ENCODE measurements around the gene CFHR4.
"Not testable (repeated sequence)": the region's sequence is repeated elsewhere in the genome, so short reads cannot be mapped to it uniquely, and the experiment has no call there.

CFHR4 gene

DNA sequence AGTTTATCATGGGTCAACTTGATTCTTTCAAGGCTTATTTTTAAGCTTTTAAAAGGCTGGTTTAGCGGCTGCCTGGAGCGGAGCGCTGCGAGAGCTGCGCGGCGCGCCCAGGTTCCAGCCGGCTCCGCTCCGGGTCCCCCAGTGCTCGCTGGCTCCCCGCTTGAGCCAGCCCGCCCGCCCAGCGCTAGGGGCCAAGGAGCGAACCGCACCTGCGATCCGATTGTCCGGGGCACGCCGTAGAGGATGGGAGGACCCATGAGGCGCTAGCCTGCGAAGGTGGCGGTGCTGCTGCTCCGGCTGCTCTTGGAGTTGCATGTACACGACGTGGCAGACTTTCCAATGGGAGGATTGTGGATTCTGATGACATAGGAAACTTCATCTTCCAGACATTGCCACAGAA is 9.9 kb upstream of the CFHR4 start:
- no peaks in the 10 kb centered on the region for H3K4me1 ChIP-seq (ENCODE audit: control insufficient read depth, insufficient read depth, low read length, poor library complexity, severe bottlenecking)
- 14 to 18% methylated on average over 25 to 26 of the region's 29 CpGs for WGBS, 2 experiments (ENCODE audit: insufficient coverage in 2 of 2)
- H3K27ac ChIP-seq (ENCODE audit: low read depth, low read length, severe bottlenecking) = no peak overlapping the region
- H3K9me3 ChIP-seq (ENCODE audit: control insufficient read depth, low read length) = no peaks in the 10 kb centered on the region
- no peaks in the 10 kb centered on the region for H3K36me3 ChIP-seq (ENCODE audit: control insufficient read depth, insufficient read depth, low read length)
- H3K4me3 ChIP-seq (ENCODE audit: extremely low read depth, insufficient read depth, low read length, poor library complexity, severe bottlenecking) = peak overlapping the region; percentile 14

DNA sequence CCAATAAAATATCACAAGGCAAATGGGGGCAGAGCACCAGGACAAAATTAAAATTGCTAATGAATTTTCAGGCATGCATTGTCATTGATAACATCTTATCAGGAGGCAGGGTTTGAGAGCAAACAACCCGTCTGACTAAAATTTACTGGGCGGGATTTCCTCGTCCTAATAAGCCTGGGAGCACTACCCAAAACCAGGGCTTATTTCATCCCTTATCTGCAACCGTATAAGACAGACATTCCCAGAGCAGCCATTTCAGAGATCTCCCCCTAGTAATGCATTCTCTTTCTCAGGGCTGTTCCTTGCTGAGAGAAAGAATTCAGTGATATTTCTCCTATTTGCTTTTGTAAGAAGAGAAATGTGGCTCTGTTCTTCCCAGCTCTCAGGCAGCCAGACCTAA is 1.3 kb upstream of the CFHR4 start:
- H3K36me3 ChIP-seq (ENCODE audit: control insufficient read depth, insufficient read depth, low read length); H3K4me1 ChIP-seq (ENCODE audit: control insufficient read depth, insufficient read depth, low read length, poor library complexity, severe bottlenecking); H3K4me3 ChIP-seq (ENCODE audit: extremely low read depth, insufficient read depth, low read length, poor library complexity, severe bottlenecking); H3K9me3 ChIP-seq (ENCODE audit: control insufficient read depth, low read length); H3K27ac ChIP-seq (ENCODE audit: low read depth, low read length, severe bottlenecking): not testable (repeated sequence)
- WGBS, 2 experiments (ENCODE audit: insufficient coverage in 2 of 2) = 81 to 93% methylated on average over 3 of the region's 4 CpGs

DNA sequence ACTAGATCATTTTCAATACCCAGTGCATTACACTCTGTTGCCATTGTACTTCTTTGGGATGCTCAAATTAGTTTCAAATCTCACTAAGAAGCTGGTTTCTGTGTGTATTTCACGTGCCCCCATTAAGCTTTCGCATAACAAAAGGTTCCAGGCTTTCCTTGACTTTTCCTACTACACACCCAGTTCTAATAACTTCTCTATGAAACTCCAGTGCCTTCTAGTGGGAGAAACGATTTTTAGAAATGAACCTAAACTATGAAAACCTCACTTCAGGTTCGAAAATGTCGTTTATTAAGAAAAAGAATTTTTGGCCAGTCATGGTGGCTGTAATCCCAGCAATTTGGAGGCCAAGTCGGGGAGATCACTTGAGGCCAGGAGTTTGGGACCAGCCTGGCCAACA is 2.8 kb downstream of the CFHR4 start:
- WGBS, 2 experiments (ENCODE audit: insufficient coverage in 2 of 2) = 81 to 87% methylated on average over 3 to 5 of the region's 6 CpGs
- no peak overlapping the region for H3K27ac ChIP-seq (ENCODE audit: low read depth, low read length, severe bottlenecking)
- no peaks in the 10 kb centered on the region for H3K36me3 ChIP-seq (ENCODE audit: control insufficient read depth, insufficient read depth, low read length)
- no peak overlapping the region for H3K4me3 ChIP-seq (ENCODE audit: extremely low read depth, insufficient read depth, low read length, poor library complexity, severe bottlenecking)
- H3K4me1 ChIP-seq (ENCODE audit: control insufficient read depth, insufficient read depth, low read length, poor library complexity, severe bottlenecking) = no peaks in the 10 kb centered on the region
- H3K9me3 ChIP-seq (ENCODE audit: control insufficient read depth, low read length) = no peaks in the 10 kb centered on the region

DNA sequence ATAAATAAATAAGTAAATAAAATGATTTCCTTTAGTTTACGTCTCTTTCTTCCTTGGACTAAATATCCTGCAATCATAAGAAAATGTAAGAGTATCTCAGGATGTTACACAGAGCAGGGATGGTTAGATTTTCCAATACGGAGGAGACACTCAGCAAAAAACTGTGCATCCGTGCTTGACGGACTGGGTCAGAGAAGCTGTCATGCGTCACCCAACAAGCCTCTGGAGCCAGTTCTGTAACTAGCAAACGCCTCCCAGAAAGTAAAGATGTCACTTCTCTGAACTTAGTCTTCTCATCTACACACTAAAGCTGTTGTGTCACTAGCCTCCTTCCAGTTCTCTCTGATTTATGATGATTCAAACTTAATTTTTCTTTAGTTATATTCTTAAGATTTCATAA is 3.4 kb downstream of the CFHR4 start:
- no peaks in the 10 kb centered on the region for H3K4me1 ChIP-seq (ENCODE audit: control insufficient read depth, insufficient read depth, low read length, poor library complexity, severe bottlenecking)
- 90 to 97% methylated on average over 5 of the region's 6 CpGs for WGBS, 2 experiments (ENCODE audit: insufficient coverage in 2 of 2)
- no peak overlapping the region for H3K27ac ChIP-seq (ENCODE audit: low read depth, low read length, severe bottlenecking)
- no peak overlapping the region for H3K4me3 ChIP-seq (ENCODE audit: extremely low read depth, insufficient read depth, low read length, poor library complexity, severe bottlenecking)
- no peaks in the 10 kb centered on the region for H3K36me3 ChIP-seq (ENCODE audit: control insufficient read depth, insufficient read depth, low read length)
- H3K9me3 ChIP-seq (ENCODE audit: control insufficient read depth, low read length) = no peaks in the 10 kb centered on the region

DNA sequence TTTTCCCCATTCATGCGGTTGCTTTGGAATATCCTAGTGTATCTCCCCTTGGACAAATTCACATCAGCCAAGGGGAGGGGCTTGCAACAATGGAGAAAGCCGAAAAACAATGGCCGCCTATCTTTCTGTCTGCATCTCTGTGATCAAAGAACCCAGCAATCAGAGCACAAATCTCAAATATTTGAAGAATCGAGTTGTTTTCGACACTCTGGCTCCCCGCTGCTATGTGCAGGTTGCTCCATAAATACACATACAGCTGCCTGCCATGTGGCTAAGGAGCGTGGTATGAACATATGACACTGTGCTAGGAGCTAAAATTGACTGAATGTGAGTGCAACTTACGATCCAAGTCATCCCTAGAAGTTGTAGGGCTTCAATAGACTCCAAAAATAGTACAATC is 8.5 kb downstream of the CFHR4 start:
- Histone ChIP-seq H3K4me3 (ENCODE audit: extremely low read depth, insufficient read depth, low read length, poor library complexity, severe bottlenecking) (no peak overlapping the region), H3K9me3 (ENCODE audit: control insufficient read depth, low read length) (no peaks in the 10 kb centered on the region)
- 67 to 84% methylated on average over 5 of the region's 8 CpGs for WGBS, 2 experiments (ENCODE audit: insufficient coverage in 2 of 2)

DNA sequence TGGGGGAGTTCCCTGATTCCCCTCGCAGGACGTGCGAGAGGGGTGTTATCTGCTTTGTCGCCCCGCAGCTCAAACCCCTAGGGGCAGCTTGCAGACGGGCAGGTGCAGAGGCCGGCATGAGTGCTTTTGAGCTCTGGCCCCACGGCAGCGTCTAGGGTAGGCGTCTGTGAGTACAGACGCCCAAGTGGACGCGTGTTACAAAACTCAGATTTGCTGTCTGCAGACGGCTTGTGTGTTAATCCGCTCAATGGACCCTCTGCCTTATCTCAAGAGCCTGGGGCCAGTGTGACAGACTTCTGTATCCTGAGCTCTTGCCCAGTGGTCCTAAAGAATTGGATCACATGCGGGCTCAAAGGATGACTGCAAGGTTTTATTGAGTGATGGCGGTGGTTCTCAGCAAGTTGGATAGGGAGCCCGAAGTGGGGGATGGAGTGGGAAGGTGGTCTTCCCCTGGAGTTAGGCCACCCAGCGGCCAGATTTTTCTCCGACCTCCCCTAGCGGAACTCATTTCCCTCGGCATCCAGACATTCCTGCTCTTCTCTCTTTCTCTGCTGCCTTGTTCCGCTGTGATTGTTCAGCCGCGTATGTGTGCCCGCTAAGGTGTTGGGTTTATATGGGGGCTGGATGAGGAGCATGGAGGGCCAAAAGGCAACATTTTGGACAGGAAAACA is 9.4 kb downstream of the CFHR4 start:
- H3K27ac ChIP-seq (ENCODE audit: low read depth, low read length, severe bottlenecking) = no peak overlapping the region
- H3K4me1 ChIP-seq (ENCODE audit: control insufficient read depth, insufficient read depth, low read length, poor library complexity, severe bottlenecking) = no peaks in the 10 kb centered on the region
- WGBS, 2 experiments (ENCODE audit: insufficient coverage in 2 of 2) = 87 to 94% methylated on average over 18 to 20 of the region's 26 CpGs
- H3K4me3 ChIP-seq (ENCODE audit: extremely low read depth, insufficient read depth, low read length, poor library complexity, severe bottlenecking) = no peak overlapping the region
- H3K9me3 ChIP-seq (ENCODE audit: control insufficient read depth, low read length) = no peaks in the 10 kb centered on the region
- H3K36me3 ChIP-seq (ENCODE audit: control insufficient read depth, insufficient read depth, low read length) = no peaks in the 10 kb centered on the region

More for the DNA sequence above, 8.5 kb downstream of the CFHR4 start:
- no peaks in the 10 kb centered on the region for H3K36me3 ChIP-seq (ENCODE audit: control insufficient read depth, insufficient read depth, low read length)
- H3K4me1 ChIP-seq (ENCODE audit: control insufficient read depth, insufficient read depth, low read length, poor library complexity, severe bottlenecking) = no peaks in the 10 kb centered on the region
- H3K27ac ChIP-seq (ENCODE audit: low read depth, low read length, severe bottlenecking) = no peak overlapping the region

DNA sequence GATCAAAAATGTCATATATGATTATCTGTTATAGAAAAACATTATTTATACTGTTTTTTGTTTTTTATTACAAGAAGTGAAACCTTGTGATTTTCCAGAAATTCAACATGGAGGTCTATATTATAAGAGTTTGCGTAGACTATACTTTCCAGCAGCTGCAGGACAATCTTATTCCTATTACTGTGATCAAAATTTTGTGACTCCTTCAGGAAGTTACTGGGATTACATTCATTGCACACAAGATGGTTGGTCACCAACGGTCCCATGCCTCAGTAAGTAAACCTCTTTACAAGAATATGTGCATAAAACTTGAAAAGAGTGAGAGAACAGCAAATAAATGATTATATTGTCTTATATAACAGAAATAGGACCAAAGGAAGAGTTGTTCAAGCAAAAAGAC is 14.5 kb downstream of the CFHR4 start:
- Histone ChIP-seq H3K27ac (ENCODE audit: low read depth, low read length, severe bottlenecking) (no peak overlapping the region), H3K36me3 (ENCODE audit: control insufficient read depth, insufficient read depth, low read length) (no peaks in the 10 kb centered on the region), H3K4me3 (ENCODE audit: extremely low read depth, insufficient read depth, low read length, poor library complexity, severe bottlenecking) (no peak overlapping the region), H3K4me1 (ENCODE audit: control insufficient read depth, insufficient read depth, low read length, poor library complexity, severe bottlenecking) (no peaks in the 10 kb centered on the region), H3K9me3 (ENCODE audit: control insufficient read depth, low read length) (no peaks in the 10 kb centered on the region)
- WGBS, 2 experiments (ENCODE audit: insufficient coverage in 2 of 2) = 100% methylated on average over 1 of the region's 2 CpGs; no CpG with 5 or more reads in 1 of the 2 experiments

DNA sequence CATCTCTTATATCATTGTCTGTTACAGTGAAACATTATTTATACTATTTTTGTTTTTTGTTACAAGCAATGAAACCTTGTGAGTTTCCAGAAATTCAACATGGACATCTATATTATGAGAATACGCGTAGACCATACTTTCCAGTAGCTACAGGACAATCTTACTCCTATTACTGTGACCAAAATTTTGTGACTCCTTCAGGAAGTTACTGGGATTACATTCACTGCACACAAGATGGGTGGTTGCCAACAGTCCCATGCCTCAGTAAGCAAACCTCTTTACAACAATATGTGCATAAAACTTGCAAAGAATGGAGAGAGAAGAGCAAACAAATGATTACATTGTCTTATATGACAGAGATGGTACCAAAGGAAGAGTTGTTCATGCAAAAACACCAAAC is 22.4 kb downstream of the CFHR4 start:
- WGBS, 2 experiments (ENCODE audit: insufficient coverage in 2 of 2) = 94 to 100% methylated on average over 2 of the region's 2 CpGs
- Histone ChIP-seq H3K4me1 (ENCODE audit: control insufficient read depth, insufficient read depth, low read length, poor library complexity, severe bottlenecking) (no peaks in the 10 kb centered on the region), H3K36me3 (ENCODE audit: control insufficient read depth, insufficient read depth, low read length) (no peaks in the 10 kb centered on the region), H3K27ac (ENCODE audit: low read depth, low read length, severe bottlenecking) (no peak overlapping the region), H3K4me3 (ENCODE audit: extremely low read depth, insufficient read depth, low read length, poor library complexity, severe bottlenecking) (no peak overlapping the region), H3K9me3 (ENCODE audit: control insufficient read depth, low read length) (no peaks in the 10 kb centered on the region)

DNA sequence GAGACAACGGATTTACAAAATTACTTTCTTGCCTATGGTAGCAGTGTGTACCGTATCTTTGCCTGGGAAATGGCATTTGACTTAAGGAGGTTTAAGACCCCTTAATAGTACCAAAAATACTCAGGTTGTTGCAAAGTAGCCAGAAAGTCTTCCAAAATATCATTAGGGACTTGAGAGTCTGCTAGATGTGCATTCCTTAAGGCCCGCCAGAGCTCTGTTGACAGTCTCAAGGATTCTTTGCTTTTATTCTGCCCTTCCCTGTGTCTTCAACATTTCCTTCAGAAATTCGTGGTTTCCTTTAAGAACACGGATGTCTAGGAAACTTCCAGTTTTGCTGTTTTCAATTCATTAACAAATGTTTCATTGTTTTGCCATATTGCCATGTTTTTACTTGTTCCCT is 24.4 kb downstream of the CFHR4 start:
- H3K4me3 ChIP-seq (ENCODE audit: extremely low read depth, insufficient read depth, low read length, poor library complexity, severe bottlenecking); H3K4me1 ChIP-seq (ENCODE audit: control insufficient read depth, insufficient read depth, low read length, poor library complexity, severe bottlenecking); H3K27ac ChIP-seq (ENCODE audit: low read depth, low read length, severe bottlenecking); H3K36me3 ChIP-seq (ENCODE audit: control insufficient read depth, insufficient read depth, low read length); H3K9me3 ChIP-seq (ENCODE audit: control insufficient read depth, low read length): not testable (repeated sequence)
- 47 to 78% methylated on average over 1 to 3 of the region's 5 CpGs for whole genome bisulfite sequencing, 2 experiments (ENCODE audit: insufficient coverage in 2 of 2)

DNA sequence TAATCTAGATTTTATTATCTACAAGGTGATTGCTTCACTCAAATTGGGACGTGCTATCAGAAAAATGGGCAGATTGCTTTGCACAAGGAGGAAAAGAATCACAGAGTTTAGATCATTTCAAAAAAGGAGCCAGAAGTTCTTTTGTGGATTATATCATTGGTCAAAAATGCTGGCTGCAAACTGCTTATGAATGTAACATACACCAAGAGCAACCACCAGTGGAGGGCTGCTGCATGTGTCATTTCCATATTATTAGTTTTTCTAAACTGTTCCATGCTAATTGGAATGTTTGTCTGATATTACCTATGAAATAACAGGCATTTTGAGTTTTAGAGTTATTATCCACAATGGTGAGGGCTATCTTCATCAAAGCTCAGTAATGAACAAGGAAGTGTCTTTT is 39.0 kb downstream of the CFHR4 start:
- WGBS, 2 experiments (ENCODE audit: insufficient coverage in 2 of 2) = 100% methylated on average over 1 of the region's 1 CpG
- not testable (repeated sequence) for H3K27ac ChIP-seq (ENCODE audit: low read depth, low read length, severe bottlenecking); H3K4me3 ChIP-seq (ENCODE audit: extremely low read depth, insufficient read depth, low read length, poor library complexity, severe bottlenecking); H3K9me3 ChIP-seq (ENCODE audit: control insufficient read depth, low read length); H3K4me1 ChIP-seq (ENCODE audit: control insufficient read depth, insufficient read depth, low read length, poor library complexity, severe bottlenecking); H3K36me3 ChIP-seq (ENCODE audit: control insufficient read depth, insufficient read depth, low read length)

DNA sequence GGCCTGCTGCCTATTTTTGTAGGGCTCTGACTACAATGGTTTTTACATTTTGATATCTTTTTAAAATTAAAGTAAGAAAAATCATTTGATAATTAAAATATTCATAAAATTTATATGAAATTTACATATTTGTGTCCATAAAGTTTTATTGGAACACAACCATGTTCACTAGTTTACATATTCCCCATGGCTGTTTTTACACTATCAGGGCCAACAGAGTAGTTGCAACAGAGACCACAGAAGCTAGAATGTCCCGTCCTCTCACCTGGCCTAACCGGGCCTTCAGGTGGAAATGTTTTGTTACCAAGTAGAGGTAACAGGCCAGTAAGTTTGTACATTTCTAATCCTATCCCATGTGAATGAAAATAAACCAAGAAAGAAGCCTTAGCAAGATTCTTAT is 45.0 kb downstream of the CFHR4 start:
- H3K9me3 ChIP-seq (ENCODE audit: control insufficient read depth, low read length); H3K4me1 ChIP-seq (ENCODE audit: control insufficient read depth, insufficient read depth, low read length, poor library complexity, severe bottlenecking); H3K36me3 ChIP-seq (ENCODE audit: control insufficient read depth, insufficient read depth, low read length); H3K4me3 ChIP-seq (ENCODE audit: extremely low read depth, insufficient read depth, low read length, poor library complexity, severe bottlenecking); H3K27ac ChIP-seq (ENCODE audit: low read depth, low read length, severe bottlenecking): not testable (repeated sequence)
- WGBS, 2 experiments (ENCODE audit: insufficient coverage in 2 of 2) = no CpG with 5 or more reads among the region's 2 CpGs

All from mesodermal cell (in vitro differentiated cells).